PC-9 (cell line): ENCODE measurements around the gene NDST4.

Experiments
- EZH2 ChIP-seq: fragments of 200-600 bp; sonication (generic); IDR thresholded peaks from 2 replicates; pipeline ENCODE4 v1.8.0; 2017; ENCODE audit warnings: antibody characterized with exemption, low read depth
- TF ChIP-seq, protein P1 (sequence below): fragments of 200-600 bp; sonication (generic); conservative IDR thresholded peaks from 2 replicates; pipeline ENCODE4 v1.6.1; 2017; ENCODE audit warnings: mixed run types, antibody characterized with exemption, mild to moderate bottlenecking, moderate library complexity

DNA sequence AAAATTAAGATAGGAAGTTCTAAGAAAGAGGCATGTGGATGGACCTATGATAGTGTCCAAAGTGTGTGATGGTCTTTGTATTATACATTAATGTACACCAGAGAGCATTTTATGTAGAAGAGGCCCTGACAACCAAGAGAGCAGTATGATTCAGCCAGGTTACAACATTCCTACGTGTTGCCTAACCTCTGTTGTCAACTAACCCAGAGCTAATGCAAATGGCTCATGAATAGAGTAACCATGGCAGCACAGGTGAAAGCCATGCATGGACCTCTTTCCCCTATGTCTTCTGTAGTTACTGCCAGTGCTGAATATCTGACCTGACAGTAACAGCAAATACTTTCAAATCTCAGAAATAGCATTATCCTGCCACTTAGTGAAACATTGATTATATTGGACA, 255.6 kb downstream of the NDST4 start:
- TF ChIP-seq, protein P1, sequence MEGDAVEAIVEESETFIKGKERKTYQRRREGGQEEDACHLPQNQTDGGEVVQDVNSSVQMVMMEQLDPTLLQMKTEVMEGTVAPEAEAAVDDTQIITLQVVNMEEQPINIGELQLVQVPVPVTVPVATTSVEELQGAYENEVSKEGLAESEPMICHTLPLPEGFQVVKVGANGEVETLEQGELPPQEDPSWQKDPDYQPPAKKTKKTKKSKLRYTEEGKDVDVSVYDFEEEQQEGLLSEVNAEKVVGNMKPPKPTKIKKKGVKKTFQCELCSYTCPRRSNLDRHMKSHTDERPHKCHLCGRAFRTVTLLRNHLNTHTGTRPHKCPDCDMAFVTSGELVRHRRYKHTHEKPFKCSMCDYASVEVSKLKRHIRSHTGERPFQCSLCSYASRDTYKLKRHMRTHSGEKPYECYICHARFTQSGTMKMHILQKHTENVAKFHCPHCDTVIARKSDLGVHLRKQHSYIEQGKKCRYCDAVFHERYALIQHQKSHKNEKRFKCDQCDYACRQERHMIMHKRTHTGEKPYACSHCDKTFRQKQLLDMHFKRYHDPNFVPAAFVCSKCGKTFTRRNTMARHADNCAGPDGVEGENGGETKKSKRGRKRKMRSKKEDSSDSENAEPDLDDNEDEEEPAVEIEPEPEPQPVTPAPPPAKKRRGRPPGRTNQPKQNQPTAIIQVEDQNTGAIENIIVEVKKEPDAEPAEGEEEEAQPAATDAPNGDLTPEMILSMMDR: no peak
- no peak for TF ChIP-seq EZH2
